GM18867 (cell line): ENCODE data around the gene CACNG3.
"Not testable (repeated sequence)": the region's sequence is repeated elsewhere in the genome, so short reads cannot be mapped to it uniquely, and the experiment has no call there.

ENCODE experiments used
- ATAC-seq: cut with Tn5 transposase; IDR thresholded peaks from one replicate; pipeline ENCODE4 v1.9.1; 2021; ENCODE audit warnings: mild to moderate bottlenecking, moderate library complexity; ENCODE audit not compliant: unreplicated experiment

The CACNG3 gene

DNA sequence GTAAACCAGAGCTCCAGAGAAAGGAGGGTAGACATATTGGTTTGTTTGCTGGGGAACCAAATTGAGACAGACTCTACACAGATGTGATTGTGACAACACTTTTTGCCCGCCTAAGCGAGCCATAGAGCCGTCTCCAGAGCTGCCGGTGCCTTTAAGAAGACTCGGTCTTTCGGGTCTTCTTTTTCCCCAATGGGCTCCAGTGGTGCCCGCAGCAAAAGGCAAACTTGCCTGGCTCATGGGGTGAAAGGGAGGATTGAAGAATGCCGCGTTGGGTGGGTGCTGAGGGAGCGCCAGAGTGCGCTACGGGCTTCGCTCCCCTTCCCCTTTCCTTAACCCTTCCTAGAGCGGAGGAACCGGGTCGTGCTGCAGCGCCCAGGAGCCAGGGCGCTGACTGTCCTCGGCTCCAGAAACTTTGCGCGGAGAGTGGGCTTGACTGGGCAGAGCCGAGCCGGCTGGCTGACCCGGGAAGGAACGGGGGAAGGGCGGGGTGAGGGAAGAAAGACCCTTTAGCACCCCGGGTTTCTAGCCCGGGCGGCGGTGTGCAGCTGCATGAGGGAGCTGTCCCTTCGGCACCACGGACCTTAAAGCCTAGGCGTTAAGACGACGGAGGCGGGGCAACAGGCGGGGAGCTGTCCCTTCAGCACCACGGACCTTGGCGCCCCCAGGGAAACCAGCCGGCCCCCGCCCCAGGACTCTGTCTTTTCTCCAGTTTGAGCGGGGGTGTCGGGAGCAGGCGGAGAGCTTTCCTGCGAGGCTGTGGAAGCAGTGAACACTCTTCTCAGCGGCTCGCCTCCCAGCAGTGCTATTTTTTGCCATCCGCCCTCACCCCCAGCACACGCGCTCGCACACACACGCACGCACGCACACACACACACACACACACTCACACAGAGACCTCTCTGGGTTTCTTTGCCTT lies at the start of gene CACNG3:
Gene CACNG3, plus strand, starts transcription at position 880 of the 916 bp plus-strand sequence. CDS start 420 bp downstream, outside the sequence.
- ATAC-seq, result no peak

DNA sequence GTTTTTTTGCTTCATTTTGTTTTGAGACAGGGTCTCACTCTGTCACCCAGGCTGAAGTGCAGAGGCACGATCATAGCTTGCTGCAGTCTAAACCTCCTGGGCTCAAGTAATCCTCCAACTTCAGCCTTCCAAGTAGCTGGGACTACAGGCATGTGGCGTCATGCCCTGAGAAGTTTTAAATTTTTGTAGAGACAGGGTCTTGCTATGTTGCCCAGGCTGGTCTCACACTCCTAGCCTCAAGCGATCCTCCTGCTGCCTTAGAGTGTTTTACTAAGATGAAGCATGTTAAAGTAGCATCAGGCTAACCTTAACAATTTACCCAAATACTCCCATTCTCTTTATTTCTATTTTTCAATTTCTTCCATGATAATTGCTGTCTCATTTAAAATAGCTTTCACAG lies 49.2 kb upstream of the CACNG3 start:
- ATAC-seq, result no peak

DNA sequence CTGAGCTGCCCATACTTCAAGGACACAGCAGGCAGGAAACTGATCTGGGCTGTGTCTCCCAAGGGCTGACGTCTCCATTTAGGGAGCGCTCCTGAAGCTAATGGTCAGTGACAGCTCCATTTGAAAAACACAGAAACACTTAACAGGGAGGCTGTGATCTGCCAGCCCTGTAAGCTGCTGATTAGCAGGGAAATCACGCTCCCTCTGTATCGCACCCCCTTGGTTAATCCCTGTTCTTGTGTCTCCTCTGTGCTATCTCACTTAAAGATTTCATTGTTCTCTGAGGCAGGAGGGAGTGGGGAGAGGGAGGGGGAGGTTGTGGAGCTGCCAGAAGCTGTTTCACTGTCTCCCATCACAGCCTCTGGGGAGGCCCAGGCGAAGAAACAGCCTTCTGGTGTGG lies 47.4 kb upstream of the CACNG3 start:
- ATAC-seq, result no peak

DNA sequence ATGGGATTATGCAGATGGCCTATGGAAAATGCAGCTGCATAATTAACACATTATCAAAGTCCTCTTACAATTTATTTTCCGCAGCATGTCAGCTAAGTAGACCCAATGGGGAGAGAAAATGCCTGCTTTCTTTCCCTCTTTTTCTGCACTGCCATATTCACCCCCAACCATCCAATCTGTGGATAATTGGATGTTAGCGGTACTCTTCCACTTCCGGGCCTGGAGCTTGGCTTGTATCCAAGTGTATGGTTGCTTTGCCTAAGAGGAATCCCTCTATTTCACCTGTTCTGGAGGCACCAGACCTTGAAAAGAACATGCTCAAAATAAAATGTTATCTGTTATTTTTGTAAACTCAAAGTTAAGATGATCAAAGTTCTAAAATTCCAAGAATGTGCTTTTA lies 41.1 kb upstream of the CACNG3 start:
- ATAC-seq, result no peak

DNA sequence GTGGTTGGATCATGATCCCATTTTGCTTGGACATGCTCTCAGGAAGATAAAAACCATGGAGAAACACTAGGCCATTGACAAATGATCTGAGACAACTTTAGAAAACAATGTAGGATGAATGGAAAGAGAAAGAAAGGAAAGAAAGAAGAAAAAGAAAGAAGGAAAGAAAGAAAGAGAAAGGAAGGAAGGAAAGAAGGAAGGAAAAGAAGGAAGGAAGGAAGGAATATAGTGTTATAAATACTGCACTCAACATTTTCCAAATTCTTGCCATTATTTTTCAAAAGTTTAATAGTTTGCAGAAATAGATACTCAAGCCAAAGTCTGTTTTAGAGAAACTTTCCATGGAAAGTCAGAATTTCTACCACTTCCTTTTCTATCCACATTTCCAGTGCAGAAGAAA lies 39.2 kb upstream of the CACNG3 start:
- no peak for ATAC-seq

DNA sequence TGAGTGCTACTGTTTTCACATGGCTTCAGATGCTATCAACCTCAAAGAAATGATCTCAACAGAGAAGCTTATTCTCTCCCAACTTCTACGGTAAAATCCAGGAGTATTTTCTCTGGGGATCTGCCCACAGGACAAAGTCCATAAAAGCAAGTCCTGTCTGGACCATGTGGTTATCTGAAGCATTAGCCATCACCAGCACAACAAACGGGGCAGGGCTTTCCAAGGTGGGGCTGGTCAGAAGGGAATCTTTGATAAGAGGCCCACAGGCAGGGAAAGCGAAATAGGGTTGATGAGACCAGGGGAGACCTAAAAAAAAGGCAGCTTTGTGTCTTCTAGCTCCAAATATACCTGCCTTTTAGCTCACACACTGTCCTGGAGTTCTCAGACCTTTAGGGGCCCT lies 38.7 kb upstream of the CACNG3 start:
- no peak for ATAC-seq

DNA sequence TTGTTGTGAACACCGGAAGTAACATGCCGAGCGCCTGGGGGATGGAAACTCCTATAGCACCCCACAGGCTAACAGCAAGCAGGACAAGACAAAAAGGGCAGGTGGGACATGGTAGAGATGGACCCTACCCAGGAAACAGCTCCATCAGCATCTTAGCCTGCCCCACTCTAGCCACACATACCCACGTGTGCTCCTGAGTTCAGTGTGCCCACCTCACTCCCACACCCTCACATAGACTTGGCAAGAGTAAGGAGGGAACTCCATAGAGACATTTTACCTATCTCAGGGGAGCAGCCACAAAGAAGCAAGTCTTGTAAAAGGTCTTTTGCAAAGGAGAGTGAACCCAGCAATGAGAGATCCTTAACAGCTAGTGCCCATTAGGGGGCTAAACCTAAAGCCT lies 37.8 kb upstream of the CACNG3 start:
- ATAC-seq, result no peak

DNA sequence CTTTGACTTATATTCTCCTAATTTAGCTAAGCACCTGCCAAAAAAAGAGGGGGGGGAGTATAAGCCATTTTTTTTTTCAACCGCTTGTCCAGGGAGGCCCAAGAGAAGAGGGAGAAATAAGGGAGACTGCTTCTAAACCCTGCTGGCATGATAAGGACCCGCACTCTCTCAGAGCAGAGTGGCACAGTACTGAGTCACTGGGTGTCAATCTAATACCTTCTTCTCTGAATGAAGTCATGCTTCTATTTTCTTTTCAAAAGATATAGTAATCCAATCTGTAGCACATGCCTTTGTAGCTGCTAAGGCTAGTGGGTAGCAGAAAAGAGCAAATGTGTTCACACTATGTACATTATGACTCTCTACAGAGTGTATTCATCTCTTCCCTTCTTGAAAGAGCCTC lies 34.9 kb upstream of the CACNG3 start:
- no peak for ATAC-seq

DNA sequence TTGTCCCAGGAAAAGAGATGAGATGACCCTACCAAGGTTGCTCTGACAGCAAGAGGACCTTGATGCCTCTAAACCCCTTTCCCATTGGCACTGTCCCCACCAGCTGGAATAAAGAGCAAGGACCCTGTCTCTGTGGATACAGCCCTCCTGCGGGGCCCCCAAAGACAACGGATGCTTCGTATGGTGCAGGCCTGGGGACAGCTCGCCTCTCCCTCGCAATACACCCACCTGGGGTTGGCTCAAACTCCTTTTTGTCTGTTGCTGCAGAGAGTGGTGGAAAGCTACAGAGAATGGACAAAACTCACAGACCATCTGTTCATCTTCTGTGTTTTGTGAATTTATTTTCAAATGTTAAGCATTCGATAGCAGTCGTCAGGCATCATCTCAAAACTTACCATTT lies 27.6 kb upstream of the CACNG3 start:
- no peak for ATAC-seq

DNA sequence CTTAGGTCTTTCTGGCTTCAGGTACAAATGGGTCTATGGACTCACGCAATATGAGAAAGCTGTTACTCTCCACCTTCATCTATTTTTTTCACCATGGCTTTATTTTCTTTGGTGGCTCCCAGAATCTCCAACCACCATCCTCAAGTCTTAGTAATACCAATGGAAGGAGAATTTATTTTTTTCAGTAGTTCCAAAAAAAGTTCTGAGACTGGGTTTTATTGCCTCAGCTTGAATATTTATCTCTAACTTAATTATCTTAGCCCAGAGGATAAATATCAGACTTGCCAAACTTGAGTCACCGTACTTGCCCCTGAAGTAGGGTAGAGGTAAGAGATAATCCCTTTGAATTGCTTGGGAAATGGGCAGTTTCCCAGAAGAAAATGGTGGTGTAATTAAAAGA lies 23.2 kb upstream of the CACNG3 start:
- ATAC-seq, result no peak

DNA sequence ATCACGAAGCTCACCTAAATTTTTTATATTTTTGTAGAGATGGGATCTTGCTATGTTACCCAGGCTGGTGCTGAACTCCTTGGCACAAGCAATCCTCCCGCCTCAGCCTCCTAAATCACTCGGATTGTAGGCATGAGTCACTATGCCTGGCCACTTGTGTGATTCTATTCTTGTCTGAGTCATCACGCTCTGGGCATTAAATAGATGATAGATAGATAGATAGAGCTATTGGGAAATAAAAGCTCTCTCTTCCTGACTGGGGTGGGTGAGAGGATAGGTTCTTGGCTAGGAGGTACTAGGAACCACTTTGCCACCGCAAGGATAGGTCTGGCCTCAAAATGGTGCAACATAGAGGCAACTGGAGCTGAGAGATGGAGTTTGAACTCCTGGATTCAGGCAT lies 21.4 kb upstream of the CACNG3 start:
- no peak for ATAC-seq

DNA sequence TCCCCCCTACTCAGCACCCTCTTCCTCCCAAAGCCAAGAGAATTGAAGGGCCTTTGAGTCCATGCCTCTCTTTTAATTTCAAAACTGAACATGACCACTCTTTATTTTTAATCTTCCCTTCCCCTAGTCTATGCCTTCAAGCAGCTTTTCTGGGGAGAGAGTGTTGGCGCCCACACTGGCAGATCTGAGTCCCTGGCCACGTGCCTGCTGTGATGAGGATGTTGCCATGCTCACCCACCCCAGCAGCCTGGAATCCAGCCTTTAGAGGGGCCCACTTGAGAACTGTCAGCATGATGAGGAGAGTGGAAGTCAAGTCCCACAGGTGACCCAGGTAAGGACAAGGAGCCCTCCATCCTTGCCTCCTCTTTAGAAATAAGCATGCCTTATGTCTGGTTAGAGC lies 20.3 kb upstream of the CACNG3 start:
- no peak for ATAC-seq

DNA sequence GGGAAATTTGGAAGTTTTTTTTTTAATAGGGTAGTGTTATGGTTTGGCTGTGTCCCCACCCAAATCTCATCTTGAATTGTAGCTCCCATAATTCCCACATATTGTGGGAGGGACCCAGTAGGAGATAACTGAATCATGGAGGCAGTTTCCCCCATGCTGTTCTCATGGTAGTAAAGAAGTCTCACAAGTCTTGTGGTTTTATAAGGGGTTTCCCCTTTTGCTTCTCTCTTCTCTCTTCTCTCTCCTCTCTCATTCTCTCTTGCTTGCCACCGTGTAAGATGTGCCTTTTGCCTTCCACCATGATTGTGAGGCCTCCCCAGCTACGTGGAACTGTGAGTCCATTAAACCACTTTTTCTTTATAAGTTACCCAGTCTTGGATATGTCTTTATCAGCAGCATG lies 17.3 kb upstream of the CACNG3 start:
- ATAC-seq, result not testable (repeated sequence)

DNA sequence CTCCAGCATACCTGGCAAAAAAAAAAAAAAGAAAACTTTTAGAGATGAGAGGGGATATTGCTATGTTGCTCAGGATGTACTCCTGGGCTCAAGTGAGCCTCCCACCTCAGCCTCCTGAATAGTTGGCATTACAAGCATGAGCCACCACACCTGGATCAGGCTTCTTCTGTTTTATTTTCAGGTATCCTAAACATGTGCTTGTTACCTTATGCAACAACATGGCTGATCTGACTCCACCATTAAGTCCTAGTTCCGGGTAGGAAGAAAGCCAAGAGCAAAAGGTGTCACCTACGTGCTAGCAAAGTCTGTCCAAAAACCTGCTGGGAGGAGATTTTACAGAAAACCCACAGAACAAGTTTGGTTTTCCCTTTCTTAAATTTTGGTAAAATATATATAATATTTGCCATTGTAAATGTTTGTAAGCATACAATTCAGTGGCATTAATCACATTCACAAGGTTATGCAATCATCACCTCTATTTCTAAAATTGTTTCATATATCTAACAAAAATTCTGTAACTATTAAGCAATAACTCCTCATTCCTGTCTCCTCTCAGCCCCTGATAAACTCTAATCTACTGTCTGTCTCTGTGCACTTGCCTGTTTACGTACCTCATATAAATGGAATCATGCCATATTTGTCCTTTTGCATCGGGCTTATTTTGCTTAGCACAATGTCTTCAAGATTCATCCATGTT lies 9.1 kb upstream of the CACNG3 start:
- ATAC-seq, result no peak

DNA sequence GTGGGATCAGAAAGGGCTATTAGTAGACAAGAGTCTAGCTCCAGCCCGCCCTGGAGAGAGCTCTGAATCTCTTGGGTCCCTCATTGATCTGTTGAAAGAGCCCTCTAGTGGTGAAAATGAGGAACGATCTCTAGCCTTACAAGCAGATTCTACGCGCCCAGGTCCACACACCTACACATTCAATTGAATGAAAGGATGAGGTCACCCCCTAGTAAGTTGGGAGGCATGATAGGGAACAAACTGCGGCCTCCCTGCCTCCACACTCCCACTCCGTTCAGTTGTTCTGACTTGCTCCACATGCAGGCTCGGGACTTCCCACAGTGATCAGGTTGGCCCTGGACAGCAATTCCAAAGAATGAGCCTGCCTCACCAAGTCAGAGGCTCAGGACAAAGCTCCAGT lies 2.9 kb upstream of the CACNG3 start:
- ATAC-seq, result no peak

DNA sequence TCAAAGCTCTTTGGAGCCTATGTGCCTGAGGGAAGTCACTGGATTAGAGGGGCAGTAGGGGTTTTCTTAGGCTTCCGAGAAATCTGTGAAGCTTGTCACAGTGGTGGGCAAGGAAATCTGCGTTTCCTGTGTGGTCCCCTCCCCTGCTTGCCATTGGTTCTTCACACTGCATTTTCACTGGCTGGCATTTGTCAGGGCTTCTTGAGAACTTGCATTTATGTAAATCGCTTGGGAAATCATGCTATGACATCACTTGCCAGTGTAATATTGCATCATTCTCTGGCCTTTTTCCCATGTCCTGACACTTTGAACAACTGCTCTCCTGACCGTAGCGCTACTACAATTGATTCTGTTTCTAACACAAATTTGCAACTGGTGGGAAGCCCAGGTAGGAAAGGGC lies 1.8 kb downstream of the CACNG3 start:
- ATAC-seq, result no peak

DNA sequence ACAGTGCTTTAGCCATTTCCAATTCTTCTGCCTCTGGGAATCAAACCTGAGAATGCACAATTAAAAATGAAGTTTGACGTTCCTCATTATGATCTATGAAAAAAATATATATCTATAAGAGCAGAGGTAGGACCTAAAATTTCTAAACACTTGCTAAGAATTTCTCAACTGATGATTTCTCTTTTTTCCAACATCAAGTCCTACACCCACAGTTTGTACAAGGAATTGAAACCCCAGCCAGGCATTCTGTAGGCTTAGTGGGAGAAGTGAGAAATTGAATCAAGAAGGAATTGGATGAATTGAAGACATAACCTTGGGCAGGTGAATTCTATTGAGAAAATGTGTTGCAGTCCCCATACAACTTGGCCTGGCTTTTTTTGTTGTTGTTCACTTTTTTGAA lies 2.7 kb downstream of the CACNG3 start:
- ATAC-seq, result no peak

DNA sequence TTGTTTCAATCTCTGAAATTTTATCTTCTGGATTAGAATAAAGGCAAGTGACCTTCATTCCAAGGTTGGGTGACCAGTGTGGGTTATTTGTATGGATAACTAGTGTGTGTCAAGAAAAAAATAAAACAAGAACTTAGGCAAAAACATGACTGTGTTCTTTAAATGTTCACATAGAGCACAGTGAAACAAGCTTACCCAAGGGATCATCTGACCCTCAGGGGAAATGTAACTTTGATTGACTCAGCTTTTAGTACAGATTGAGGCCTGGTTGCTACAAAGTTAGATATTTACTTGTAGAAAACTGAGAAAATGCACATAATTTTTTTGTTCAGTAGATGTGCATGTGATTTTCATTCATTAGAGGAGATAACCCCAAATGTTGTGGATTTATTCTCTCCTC lies 6.7 kb downstream of the CACNG3 start:
- ATAC-seq, result no peak

DNA sequence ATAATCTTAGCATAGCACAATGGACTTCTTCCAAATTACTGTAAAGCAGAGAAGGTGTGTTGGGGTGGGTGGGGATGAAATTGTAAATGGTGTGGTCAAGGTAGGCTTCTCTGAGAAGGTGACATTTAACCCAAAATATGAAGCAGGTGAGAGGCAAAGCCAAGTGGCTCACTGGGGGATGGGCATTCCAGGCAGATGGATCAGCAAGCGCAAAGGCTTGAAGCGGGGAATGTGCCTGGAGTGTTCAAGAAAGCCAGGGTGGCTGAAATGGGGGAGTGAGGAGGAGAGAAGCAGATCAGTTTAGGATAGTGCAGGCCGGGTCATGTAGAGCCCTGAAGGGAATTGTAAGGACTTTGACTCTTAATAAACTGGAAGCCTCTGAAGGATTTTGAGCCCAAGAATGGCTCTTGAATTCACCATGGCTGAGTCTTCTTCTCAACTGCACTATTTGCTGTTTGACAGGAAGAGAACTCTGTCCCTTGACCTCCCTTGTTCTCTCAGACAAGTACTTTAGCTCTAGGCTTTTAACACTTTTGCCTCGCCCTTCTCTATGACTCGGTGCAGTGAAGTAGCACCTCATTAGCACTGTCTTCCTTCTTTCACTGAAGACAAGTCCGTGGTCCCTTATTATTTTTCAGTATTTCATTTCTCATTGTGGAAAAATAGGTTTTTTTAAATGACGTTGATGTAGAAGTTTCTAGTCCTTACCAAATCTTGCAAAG lies 14.7 kb downstream of the CACNG3 start:
- ATAC-seq, result no peak

DNA sequence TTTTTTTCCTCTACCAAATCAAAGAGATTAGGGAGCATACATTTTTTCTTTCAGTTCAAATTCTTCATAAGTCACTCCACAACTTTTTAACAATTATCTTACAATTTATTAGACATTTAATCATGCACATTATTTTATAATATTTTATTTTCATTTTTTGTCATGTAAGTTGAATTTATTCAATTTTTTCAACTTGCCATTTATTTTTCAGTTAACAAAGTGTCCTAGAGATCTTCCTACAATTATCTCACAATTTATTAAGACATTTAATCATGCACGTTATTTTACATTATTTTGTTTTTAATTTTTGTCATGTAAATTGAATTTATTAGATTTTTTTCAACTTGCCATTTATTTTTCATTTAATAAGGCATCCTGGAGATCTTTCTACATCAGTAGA lies 16.2 kb downstream of the CACNG3 start:
- no peak for ATAC-seq

DNA sequence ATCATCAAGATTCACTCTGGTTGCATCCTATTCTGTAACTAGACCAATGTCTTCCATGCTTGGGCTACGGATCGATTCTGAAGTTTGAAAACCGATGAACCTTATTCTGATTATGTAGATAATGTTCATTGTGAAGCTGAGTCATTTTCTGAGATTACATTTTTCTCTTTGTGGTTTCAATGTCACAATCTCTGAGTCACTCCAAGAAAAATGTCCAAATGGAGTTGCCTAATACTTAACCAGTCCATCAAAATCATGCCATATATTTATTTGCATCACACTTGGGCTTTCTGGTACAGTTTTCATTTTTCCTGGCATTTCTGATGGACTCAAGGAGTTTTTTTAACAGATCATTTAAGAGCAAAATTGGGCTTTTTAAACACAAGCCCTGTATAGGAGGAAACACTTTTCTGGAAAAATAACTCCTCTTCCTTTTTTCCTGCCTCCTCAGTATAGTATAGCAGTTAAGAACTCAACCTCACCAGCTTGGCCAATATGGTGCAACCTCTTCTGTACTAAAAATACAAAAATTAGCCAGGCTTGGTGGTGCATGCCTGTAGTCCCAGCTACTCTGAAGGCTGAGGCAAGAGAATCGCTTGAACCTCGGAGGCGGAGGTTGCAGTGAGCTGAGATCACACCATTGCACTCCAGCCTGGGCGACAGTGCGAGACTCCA lies 17.5 kb downstream of the CACNG3 start:
- no peak for ATAC-seq
